DMS153 (cell line): ENCODE results near the gene SRRM2.

Source experiments
- DNase-seq: peaks from one replicate; lab custom pipeline; 2025; lab: John Stamatoyannopoulos, UW

SRRM2 gene

GRCh38 chr16:2762711-2763110 is 10.3 kb downstream of the SRRM2 start:
- no peak for DNase-seq

GRCh38 chr16:2763173-2763572 is 10.7 kb downstream of the SRRM2 start:
- no peak for DNase-seq

DNA sequence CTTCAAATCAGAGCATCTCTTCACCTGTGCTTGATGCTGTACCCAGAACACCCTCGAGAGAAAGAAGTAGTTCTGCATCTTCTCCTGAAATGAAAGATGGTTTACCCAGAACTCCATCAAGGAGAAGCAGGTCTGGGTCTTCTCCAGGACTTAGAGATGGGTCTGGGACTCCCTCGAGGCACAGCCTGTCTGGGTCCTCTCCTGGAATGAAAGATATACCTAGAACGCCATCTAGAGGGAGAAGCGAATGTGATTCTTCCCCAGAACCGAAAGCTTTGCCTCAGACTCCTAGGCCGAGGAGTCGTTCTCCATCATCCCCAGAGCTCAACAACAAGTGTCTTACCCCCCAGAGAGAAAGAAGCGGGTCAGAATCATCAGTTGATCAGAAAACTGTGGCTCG is 12.3 kb downstream of the SRRM2 start:
- no peak for DNase-seq

DNA sequence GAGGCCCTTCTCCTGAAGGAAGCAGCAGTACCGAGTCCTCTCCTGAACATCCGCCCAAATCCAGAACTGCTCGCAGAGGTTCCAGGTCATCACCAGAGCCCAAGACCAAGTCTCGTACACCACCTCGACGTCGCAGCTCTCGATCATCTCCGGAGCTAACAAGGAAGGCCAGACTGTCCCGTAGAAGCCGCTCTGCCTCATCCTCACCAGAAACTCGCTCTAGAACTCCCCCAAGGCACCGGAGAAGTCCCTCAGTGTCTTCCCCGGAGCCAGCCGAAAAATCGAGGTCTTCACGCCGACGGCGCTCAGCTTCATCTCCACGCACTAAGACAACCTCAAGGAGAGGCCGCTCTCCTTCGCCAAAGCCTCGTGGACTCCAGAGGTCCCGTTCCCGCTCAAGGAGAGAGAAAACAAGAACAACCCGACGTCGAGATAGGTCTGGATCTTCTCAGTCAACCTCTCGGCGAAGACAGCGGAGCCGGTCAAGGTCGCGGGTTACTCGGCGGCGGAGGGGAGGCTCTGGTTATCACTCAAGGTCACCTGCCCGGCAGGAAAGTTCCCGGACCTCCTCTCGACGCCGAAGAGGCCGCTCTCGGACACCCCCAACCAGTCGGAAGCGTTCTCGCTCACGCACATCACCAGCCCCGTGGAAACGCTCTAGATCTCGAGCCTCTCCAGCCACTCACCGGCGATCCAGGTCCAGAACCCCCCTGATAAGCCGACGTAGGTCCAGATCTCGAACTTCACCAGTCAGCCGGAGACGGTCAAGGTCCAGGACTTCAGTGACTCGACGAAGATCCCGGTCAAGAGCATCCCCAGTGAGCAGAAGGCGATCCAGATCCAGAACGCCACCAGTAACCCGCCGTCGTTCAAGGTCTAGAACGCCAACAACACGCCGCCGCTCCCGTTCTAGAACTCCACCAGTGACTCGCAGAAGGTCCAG is 13.3 kb downstream of the SRRM2 start:
- no peak for DNase-seq

GRCh38 chr16:2766430-2767139 is 14.1 kb downstream of the SRRM2 start:
- no peak for DNase-seq

DNA sequence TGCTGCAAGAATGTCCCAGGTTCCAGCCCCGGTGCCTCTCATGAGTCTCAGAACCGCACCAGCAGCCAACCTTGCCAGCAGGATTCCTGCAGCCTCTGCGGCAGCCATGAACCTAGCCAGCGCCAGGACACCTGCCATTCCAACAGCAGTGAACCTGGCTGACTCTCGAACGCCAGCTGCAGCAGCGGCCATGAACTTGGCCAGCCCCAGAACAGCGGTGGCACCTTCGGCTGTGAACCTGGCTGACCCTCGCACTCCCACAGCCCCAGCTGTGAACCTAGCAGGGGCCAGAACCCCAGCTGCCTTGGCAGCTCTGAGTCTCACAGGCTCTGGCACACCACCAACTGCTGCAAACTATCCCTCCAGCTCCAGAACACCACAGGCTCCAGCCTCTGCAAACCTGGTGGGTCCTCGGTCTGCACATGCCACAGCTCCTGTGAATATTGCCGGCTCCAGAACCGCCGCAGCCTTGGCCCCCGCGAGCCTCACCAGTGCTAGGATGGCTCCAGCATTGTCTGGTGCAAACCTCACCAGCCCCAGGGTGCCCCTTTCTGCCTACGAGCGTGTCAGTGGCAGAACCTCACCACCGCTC is 14.8 kb downstream of the SRRM2 start:
- DNase-seq: no peak

DNA sequence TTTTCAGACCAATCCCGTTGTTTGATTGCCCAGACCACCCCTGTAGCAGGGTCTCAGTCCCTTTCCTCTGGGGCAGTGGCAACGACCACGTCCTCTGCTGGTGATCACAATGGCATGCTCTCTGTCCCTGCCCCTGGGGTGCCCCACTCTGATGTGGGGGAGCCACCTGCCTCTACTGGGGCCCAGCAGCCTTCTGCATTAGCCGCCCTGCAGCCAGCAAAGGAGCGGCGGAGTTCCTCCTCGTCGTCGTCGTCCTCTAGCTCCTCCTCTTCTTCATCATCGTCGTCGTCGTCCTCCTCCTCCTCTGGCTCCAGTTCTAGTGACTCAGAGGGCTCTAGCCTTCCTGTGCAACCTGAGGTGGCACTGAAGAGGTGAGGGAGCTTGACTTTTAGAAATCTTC is 15.5 kb downstream of the SRRM2 start:
- DNase-seq: no peak

DNA sequence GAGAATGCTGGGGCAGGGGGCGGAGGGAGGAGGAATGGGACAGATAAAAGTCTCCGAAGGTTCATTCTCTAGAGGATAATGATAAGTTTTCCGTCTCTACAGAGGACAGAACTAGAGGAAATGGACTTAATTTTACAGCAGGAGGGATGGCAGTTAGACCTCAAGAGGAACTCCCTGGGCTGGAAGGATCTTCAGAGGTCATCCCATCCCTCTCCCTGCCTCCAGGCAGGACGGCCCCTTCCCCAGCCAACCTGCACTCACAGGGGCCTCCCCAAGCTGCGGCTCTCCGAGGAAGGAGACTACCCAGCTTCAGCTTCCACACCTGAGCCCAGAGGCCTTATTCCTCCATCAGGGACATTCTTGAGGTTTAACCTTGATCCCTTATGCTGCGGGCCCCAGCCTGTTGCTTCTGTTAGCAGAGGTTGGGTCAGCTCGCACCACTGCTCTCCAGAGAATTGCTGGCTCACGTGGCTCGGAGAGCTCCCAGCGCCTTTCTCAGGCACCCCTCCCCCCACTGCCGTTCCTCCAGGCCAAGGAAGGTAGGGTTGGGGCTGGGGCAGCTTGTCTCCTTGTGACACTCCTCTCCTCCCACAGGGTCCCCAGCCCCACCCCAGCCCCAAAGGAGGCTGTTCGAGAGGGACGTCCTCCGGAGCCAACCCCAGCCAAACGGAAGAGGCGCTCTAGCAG is 16.1 kb downstream of the SRRM2 start:
- no peak for DNase-seq

- DNase-seq: no peak
These were observed 16.7 kb downstream of the SRRM2 start for GRCh38 chr16:2769100-2769529.

GRCh38 chr16:2769675-2770056 is 17.2 kb downstream of the SRRM2 start:
- no peak for DNase-seq

- DNase-seq: no peak
These were observed 17.9 kb downstream of the SRRM2 start for GRCh38 chr16:2770057-2770951.

DNA sequence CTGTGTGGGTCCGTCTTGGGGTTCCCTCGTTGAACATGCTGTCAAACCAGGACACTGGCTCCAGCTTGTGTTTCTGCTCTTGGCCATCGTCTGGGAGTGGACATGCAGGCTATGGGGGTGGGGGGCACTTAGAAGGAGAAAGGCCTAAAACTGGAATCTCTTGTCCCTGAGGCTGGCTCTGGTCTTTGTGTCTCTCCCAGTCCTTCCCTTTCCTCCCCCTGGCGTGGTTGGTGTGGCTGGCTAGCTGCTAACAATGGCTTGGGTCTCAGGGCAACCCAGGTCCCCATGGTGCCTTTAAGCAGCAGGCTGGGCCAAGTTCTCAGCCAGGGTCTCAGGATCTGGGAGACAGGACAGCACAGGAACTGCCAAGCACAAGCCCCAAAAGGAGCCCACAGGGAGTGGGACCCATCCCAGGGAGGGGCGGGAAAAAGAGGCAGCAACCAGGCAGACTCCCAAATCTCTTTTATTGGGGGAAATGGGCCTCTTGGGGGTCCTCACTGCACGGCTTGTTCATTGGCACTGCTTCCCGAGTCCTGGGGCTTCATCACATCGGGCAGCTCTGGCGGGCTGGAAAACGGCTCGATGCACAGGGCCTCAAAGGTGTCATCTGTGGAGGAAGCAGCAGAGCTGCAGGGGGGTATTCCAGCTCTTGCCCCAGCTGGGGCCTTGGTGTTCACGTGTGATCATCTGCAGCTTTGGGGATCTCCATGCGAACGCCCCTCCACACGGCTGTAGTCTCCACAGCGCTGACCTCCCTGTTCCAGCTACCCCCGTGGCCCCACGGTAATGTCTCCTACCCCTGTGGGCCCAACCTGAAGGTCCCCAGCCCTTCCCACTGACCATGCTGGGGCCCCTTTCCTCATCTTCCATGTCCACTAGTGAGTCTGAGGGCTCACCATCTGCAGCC is 19.3 kb downstream of the SRRM2 start:
- DNase-seq: no peak

DNA sequence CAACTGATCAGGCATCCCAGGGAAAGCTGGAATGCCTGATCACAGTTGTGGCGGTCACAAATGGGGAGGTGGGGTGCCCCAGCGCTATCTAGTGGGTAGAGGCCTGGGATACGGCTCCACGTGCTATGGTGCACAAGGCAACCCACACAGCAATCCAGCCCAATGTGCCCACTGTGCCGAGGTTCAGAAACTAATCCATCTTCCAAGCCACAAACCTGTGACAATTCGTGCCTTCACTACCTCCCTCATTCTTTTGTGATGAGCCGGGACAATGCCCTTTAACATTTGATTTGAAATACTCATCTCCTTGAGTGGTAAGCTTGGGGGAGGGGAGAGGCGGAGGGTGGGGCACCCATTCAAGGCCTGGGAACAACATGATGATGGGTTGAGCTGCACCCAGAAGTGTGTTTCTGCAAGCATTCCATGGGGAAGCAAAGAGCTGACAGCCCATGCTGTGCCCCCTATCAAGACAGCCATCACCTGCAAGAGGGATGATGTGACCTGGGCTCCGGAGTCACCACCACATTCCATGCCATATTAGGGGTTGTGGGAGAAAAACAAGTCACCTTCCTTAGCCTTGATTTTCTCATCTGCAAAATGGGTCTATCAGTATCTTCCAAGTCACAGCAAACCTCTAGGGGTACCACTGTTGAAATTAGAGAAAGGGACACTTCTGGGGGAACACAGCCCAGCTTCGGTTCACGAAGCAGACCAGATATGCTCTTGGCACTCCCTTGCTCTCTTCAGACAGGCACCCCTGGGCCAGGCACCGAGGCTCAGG is 20.9 kb downstream of the SRRM2 start:
- DNase-seq: no peak

DNA sequence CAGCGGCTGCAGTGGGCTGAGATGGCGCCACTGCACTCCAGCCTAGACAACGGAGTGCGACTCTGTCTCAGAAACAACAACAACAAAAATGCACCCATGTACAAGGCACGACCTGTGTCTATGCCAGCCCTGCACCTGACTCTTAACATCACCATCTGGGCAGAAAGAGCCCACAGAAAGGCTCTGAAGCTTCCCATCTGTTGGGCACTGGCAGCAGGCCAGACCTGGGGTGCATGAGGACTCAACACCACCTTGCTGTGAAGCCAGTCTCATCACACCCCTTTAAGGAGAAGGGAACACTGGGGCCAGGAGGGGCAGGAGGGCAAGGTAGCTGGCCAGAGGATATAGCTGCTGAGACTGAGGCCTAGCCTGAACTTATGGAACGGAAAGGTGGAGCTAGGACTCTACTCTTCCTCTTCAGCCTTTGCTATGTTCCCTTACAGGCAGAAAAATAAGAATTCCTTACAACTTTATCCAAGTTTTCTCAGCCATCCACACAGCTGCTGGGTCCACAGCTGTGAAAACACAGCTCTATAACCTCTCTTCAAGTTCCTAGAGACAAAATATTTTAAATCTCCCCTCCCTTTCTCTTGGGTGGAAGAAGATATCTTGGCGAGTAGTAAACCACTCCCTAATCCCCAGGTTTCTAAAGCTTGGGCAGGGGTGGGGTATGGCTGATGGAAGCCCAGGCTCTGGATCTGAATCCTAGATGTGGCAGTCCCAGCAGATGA is 21.9 kb downstream of the SRRM2 start:
- no peak for DNase-seq

GRCh38 chr16:2775131-2775716 is 22.8 kb downstream of the SRRM2 start:
- no peak for DNase-seq

GRCh38 chr16:2775765-2776499 is 23.5 kb downstream of the SRRM2 start:
- DNase-seq: no peak

- DNase-seq: no peak
These were observed 24.2 kb downstream of the SRRM2 start for GRCh38 chr16:2776500-2777139.
